HG03097 (cell line): ENCODE data around the gene CFAP210.
"Not testable (repeated sequence)": the region's sequence is repeated elsewhere in the genome, so short reads cannot be mapped to it uniquely, and the experiment has no call there.

Experiments
- ATAC-seq: cut with Tn5 transposase; IDR thresholded peaks from one replicate; pipeline ENCODE4 v1.9.1; 2021; ENCODE audit not compliant: unreplicated experiment, low FRiP score

The CFAP210 gene

DNA sequence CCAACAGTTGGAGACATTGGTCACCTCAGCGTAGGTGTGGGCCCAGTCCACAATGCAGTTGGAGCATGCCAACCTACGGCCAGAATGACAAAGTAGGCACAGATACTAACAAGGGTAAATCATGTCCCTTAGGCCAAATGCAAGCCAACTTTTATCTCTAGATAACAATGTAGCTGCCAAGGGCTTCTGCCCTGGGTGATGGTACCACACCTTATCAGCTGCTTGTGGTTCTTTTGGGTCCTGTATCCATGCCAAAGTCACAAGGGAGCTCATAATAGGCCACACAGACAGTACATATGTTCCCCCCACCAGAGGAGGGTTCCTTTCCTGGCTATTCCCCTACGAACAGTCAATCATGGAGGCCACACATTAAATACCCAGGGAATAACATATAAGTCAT lies 19.1 kb upstream of the CFAP210 start:
- no peak for ATAC-seq

DNA sequence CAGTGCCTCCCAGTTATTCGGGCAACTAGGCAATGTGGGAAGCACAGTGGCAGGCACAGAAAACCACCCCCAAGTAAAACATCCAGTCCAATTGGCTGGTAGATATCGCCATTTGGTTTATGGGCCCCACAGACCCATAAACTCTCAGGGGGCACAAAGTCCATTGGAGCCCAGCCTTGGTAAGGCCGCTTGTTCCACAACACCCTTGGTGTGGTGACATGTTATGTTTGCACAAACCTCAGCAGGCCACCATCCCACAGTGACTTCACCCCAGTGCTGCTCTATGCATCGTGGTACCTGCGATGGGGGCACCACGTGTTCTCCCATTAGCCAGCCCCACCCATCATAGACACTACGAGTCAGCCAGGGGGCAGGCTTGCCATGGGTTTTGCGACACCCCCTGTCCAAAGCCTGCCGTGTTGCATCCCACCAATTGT lies 18.6 kb upstream of the CFAP210 start:
- no peak for ATAC-seq

DNA sequence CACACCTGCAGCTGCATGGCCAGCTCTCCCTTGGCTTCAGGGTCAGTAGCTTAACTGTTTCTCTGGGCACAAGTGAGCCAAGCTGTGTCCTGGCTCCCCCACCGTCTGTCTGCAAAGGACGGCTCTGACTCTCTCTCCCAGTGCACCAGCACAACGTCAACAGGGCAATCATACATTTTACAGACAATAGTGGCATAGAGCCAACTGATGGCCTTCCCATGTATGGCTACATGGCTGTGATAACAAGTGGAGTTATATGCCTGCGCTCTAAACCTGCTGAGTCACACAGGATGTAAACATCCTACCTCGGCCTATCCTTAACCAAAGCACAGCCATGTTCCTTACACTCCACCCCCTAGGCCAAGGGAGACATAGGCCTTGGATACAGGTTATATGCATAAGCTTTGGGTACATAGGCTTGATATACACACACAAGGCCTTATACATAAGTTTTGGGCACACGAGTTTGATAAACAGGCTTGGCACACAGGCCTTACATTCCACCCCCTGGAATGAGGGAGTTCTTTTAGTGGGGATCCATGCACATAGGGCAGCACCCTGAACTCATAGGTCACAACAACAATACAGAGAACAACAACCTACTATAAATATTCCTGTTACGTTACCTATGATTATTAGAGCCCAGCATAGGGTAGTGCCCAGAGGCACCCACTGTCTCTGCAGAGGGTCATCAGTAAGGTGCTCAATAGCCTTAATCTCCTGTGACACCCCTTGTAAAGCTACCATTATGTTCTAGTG lies 17.7 kb upstream of the CFAP210 start:
- ATAC-seq, result no peak

- ATAC-seq, result no peak
These were observed 15.8 kb upstream of the CFAP210 start for GRCh38 chr2:169709981-169710380.

- no peak for ATAC-seq
These were observed 15.1 kb upstream of the CFAP210 start for GRCh38 chr2:169709331-169709730.

DNA sequence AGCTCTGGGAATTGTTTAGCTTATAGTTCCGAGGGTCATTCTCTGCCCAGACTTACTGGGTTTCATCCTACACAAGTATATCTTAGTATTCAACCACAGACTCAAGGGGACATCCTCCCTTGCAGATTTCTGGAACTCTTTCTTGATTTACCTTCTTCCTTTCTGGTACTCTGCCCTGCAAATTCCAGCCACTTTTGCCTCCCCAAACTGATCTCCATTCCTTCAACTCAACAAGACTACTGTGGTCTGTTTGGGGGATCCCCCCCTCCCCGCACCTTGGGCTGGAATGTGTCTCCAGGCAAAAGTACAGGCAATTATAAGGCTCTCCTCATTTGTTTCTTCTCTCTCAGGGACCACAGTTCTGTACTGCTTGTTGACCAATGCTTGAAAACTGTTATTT lies 13.4 kb upstream of the CFAP210 start:
- no peak for ATAC-seq

DNA sequence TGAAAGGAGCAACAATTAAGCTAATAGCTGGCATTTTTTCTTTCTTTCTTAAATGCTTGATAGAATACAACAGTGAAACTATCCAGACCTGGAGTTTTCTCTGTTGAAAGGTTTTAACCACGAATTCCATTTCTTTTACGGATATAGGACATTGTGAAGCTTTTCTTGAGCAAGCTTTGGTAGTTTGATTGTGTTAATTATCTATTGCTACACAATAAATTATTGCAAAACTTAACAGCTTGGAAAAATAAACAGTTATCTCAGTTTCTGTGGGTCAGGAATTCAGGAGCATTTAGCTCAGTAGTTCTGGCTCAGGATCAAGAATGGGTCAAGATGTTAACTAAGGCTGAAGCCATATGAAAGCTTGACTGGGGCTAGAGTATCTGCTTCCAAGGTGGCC lies 11.7 kb upstream of the CFAP210 start:
- ATAC-seq, result no peak

DNA sequence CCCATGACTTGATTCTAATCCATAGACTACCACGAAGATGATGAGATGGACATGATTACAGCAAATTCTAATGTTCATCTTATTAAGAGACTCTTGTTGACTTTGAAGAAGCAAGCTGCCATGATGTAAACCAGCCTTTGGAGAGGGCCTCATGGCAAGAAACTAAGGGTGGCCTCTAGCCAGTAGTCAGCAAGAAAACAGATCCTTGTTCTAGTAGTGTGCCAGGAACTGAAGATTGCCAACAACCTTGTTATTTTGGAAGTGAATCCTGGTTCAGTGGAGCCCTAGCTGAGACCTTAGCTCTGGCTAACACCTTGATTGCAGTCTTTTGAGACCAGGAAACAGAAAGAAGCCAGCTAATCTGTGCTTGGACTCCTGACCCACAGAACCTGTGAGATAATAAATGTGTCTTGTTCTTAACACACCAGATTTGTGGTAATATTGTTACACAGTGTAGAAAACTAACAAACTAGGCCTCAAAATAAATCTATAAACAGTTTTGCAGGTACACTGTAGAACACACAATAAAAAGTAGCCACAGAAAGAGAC lies 10.0 kb upstream of the CFAP210 start:
- no peak for ATAC-seq

- no peak for ATAC-seq
These were observed 8.8 kb upstream of the CFAP210 start for GRCh38 chr2:169702996-169703395.

- ATAC-seq, result not testable (repeated sequence)
These were observed 5.0 kb upstream of the CFAP210 start for GRCh38 chr2:169699173-169699572.

DNA sequence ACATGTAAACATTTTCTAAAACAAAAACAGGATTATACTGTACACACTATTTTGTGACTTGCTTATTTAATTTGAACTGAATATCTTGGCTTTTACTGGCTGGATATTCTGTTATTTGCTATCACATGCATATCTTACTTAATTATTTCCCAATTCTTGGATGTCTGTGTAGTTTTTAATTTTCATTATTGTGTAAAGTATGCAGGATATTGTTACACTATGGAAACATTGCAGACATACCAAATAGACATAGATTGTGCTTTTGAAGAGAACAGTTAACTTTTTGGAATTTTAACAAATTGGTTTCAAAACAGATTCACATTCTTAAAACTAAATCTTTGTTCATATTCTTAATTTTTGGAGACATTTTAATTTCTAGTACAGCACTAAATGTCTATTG lies 2.2 kb upstream of the CFAP210 start:
- no peak for ATAC-seq

DNA sequence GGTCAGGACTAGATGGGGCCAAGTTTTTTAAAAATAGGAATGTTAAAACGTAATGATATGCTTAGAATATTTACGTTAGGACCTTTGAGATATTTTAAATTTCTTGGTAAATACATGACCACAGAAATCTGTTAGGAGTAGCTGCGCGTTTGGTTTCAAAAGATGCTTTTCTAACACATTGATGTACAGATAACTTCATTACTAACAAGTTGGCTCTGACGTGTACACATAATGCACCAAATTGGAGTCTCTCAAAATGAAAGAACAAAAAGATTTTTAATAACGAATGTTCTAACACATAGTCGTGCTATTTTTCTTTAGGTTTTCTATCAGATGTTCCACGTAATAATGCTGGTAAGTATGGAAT lies 672 bp upstream of the CFAP210 start:
- ATAC-seq, result no peak

DNA sequence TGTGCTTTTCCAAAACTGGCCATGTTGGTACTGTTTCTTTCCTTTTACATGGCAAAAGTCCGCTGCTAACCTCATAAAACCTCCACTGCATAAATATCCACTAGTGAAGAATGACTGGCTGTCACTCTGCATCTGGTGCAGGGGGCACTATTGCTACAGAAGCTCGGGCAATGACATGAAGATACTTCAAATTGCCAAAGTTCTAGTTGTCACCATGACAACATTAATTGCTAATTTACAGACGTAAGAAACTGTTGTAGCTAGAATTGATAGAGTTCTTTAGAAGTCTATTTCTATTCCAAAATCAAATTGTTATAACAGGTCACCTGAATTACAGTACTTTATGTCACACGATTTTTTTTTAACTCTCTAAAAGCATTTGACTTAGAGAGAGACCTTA lies 845 bp downstream of the CFAP210 start:
- no peak for ATAC-seq

GRCh38 chr2:169692718-169693117 lies 1.5 kb downstream of the CFAP210 start:
- no peak for ATAC-seq

- no peak for ATAC-seq
These were observed 3.2 kb downstream of the CFAP210 start for GRCh38 chr2:169690958-169691357.

- not testable (repeated sequence) for ATAC-seq
These were observed 6.3 kb downstream of the CFAP210 start for GRCh38 chr2:169687943-169688342.

GRCh38 chr2:169686825-169687224 lies 7.4 kb downstream of the CFAP210 start:
- ATAC-seq, result not testable (repeated sequence)

DNA sequence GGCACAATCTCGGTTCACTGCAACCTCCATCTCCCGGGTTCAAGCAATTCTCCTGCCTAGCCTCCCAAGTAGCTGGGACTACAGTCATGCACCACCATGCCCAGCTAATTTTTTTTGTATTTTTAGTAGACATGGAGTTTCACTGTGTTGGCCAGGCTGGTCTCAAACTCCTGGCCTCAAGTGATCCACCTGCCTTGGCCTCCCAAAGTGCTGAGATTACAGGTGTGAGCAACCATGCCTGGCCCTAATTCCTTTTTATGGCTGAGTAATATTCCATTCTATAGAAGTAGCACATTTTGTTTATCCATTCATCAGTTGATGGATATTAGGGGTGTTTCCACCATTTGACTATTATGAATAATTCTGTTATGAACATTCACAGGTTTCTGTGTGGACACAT lies 9.5 kb downstream of the CFAP210 start:
- not testable (repeated sequence) for ATAC-seq

GRCh38 chr2:169684135-169684565 lies 10.1 kb downstream of the CFAP210 start:
- ATAC-seq, result no peak

DNA sequence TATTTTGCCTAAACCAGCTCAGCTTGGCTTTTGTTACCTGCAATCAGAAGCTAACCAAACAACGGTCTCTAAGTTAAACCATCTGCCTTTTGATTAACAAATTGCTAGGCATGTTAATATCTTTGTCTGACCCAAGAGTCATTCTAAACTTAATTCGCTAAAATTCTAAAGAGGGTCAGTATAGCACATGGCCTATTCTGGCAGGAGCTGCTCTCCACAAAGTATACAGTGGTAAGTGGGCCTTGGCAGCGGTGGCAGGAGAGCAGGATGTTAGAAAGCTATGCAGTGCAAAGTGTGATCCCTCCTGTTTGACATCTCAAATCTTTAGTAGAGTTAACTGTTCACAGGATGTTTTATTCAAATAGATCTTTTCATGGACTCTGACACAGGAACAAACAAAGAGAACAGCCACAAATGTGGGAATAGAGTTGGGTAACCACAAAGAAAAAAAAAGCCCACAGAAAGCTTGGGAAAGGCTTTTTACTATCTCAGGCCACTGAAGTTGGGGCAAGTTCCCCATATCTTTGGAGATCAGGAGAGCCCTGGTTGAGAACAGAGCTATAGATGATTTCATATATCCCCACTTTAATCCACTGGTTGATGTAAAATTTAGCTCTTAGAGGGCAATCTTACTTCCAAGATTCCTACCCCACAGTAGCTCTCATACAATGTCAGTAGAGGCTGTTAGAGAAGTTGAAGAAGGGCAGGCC lies 10.6 kb downstream of the CFAP210 start:
- ATAC-seq, result no peak

- ATAC-seq, result no peak
These were observed 11.2 kb downstream of the CFAP210 start for GRCh38 chr2:169683054-169683424.

DNA sequence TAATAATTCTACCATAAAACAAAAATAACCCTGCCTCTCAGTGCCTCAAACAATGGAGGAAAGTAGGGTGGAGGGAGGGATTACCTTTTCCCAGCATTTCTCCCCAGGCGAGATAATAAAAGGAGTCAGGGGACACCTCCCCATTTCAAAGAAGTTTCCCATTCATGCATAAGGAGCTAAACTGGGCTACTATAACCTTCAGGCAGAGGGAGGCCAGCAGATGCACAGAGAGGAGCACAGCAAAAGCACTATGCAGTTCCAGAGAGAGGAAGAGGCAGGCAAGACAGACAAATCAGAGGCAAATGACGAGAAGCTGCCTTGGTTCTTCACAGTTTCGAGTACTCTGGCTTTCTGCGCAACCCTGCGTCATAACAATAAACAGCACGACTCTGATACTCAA lies 17.4 kb downstream of the CFAP210 start:
- ATAC-seq, result no peak
